ENCODE data around the gene RPS10.

DNA sequence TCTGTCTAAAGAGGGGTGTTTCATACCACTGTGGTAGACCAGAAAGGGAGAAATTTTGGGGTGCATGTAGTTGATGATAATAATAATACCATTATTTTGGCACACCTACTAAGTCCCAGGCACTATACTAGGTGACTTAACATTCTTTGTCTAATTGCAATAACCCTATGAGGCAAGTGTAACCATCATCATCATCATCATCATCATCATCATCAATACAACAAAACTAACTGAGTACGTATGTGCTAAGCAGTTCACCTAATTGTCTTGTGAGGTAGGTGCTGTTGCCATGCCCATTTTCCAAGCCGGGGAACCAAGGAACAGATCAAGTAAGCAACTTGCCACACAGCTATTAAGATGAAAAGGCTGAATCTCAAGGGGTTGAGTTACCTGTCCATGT lies 37.4 kb upstream of the RPS10 start:
- TF ChIP-seq, protein P1, sequence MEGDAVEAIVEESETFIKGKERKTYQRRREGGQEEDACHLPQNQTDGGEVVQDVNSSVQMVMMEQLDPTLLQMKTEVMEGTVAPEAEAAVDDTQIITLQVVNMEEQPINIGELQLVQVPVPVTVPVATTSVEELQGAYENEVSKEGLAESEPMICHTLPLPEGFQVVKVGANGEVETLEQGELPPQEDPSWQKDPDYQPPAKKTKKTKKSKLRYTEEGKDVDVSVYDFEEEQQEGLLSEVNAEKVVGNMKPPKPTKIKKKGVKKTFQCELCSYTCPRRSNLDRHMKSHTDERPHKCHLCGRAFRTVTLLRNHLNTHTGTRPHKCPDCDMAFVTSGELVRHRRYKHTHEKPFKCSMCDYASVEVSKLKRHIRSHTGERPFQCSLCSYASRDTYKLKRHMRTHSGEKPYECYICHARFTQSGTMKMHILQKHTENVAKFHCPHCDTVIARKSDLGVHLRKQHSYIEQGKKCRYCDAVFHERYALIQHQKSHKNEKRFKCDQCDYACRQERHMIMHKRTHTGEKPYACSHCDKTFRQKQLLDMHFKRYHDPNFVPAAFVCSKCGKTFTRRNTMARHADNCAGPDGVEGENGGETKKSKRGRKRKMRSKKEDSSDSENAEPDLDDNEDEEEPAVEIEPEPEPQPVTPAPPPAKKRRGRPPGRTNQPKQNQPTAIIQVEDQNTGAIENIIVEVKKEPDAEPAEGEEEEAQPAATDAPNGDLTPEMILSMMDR (IDR thresholded peaks at IDR 0.05), result no peak
- TF ChIP-seq POLR2A (IDR thresholded peaks at IDR 0.05), result no peak

All from stomach (tissue), 4 donors.